HG03280 (cell line): ENCODE measurements around the gene THTPA.
"Not testable (repeated sequence)": the region's sequence is repeated elsewhere in the genome, so short reads cannot be mapped to it uniquely, and the experiment has no call there.

ENCODE experiments used
- ATAC-seq: cut with Tn5 transposase; IDR thresholded peaks from one replicate; pipeline ENCODE4 v1.9.1; 2021; ENCODE audit warnings: mild to moderate bottlenecking, moderate library complexity; ENCODE audit not compliant: unreplicated experiment

The THTPA gene

GRCh38 chr14:23533652-23534435 is 22.2 kb upstream of the THTPA start:
- ATAC-seq: no peak

- no peak for ATAC-seq
Observed at GRCh38 chr14:23535943-23536342, 20.1 kb upstream of the THTPA start.

GRCh38 chr14:23536494-23536893 is 19.6 kb upstream of the THTPA start:
- no peak for ATAC-seq

GRCh38 chr14:23536906-23537305 is 19.2 kb upstream of the THTPA start:
- not testable (repeated sequence) for ATAC-seq

GRCh38 chr14:23537351-23538049 is 18.6 kb upstream of the THTPA start:
- no peak for ATAC-seq

- ATAC-seq: no peak
Observed at GRCh38 chr14:23538050-23538718, 17.9 kb upstream of the THTPA start.

- ATAC-seq: no peak
Observed at GRCh38 chr14:23538785-23539184, 17.3 kb upstream of the THTPA start.

GRCh38 chr14:23539248-23540140 is 16.6 kb upstream of the THTPA start:
- peak; percentile 64 for ATAC-seq

- no peak for ATAC-seq
Observed at GRCh38 chr14:23540141-23540469, 16.0 kb upstream of the THTPA start.

- no peak for ATAC-seq
Observed at GRCh38 chr14:23542261-23542660, 13.8 kb upstream of the THTPA start.

GRCh38 chr14:23543403-23543802 is 12.7 kb upstream of the THTPA start:
- ATAC-seq: no peak

- no peak for ATAC-seq
Observed at GRCh38 chr14:23544511-23545447, 11.3 kb upstream of the THTPA start.

GRCh38 chr14:23545740-23546365 is 10.2 kb upstream of the THTPA start:
- no peak for ATAC-seq

- no peak for ATAC-seq
Observed at GRCh38 chr14:23546450-23547035, 9.5 kb upstream of the THTPA start.

GRCh38 chr14:23547924-23548323 is 8.1 kb upstream of the THTPA start:
- ATAC-seq: no peak

- no peak for ATAC-seq
Observed at GRCh38 chr14:23548351-23549318, 7.4 kb upstream of the THTPA start.

- ATAC-seq: no peak
Observed at GRCh38 chr14:23550131-23550811, 5.8 kb upstream of the THTPA start.
